ENCODE results near the gene CACNG6.
"Not testable (repeated sequence)": the region's sequence is repeated elsewhere in the genome, so short reads cannot be mapped to it uniquely, and the experiment has no call there.

CACNG6 gene

GRCh38 chr19:53999694-54000093 lies 8.3 kb downstream of the CACNG6 start:
- no peak for DNase-seq (ENCODE audit: extremely low read depth in 1 of 2, low read depth in 1 of 2)

GRCh38 chr19:54001496-54001895 lies 10.1 kb downstream of the CACNG6 start:
- DNase-seq (ENCODE audit: extremely low read depth in 1 of 2, low read depth in 1 of 2) = no peak

- no peak for DNase-seq (ENCODE audit: extremely low read depth in 1 of 2, low read depth in 1 of 2)
These were observed 11.3 kb downstream of the CACNG6 start for GRCh38 chr19:54002495-54003315.

- DNase-seq (ENCODE audit: extremely low read depth in 1 of 2, low read depth in 1 of 2) = no peak
These were observed 18.0 kb downstream of the CACNG6 start for GRCh38 chr19:54009440-54009839.

GRCh38 chr19:54010474-54010873 lies 19.0 kb downstream of the CACNG6 start:
- no peak for DNase-seq (ENCODE audit: extremely low read depth in 1 of 2, low read depth in 1 of 2)

GRCh38 chr19:54011507-54012211 lies 20.2 kb downstream of the CACNG6 start:
- DNase-seq (ENCODE audit: extremely low read depth in 1 of 2, low read depth in 1 of 2) = no peak

- DNase-seq (ENCODE audit: extremely low read depth in 1 of 2, low read depth in 1 of 2) = no peak
These were observed 22.4 kb downstream of the CACNG6 start for GRCh38 chr19:54013866-54014265.

- DNase-seq (ENCODE audit: extremely low read depth in 1 of 2, low read depth in 1 of 2) = no peak
These were observed 23.6 kb downstream of the CACNG6 start for GRCh38 chr19:54014920-54015560.

- DNase-seq (ENCODE audit: extremely low read depth in 1 of 2, low read depth in 1 of 2) = no peak
These were observed 25.8 kb downstream of the CACNG6 start for GRCh38 chr19:54017261-54017660.

GRCh38 chr19:54021363-54021762 lies 29.9 kb downstream of the CACNG6 start:
- no peak for DNase-seq (ENCODE audit: extremely low read depth in 1 of 2, low read depth in 1 of 2)

GRCh38 chr19:54021932-54022331 lies 30.5 kb downstream of the CACNG6 start:
- DNase-seq (ENCODE audit: extremely low read depth in 1 of 2, low read depth in 1 of 2) = no peak

GRCh38 chr19:54023191-54023590 lies 31.8 kb downstream of the CACNG6 start:
- DNase-seq (ENCODE audit: extremely low read depth in 1 of 2, low read depth in 1 of 2) = no peak

GRCh38 chr19:54024660-54025059 lies 33.2 kb downstream of the CACNG6 start:
- DNase-seq (ENCODE audit: extremely low read depth in 1 of 2, low read depth in 1 of 2) = no peak

GRCh38 chr19:54026656-54027055 lies 35.2 kb downstream of the CACNG6 start:
- no peak for DNase-seq (ENCODE audit: extremely low read depth in 1 of 2, low read depth in 1 of 2)

GRCh38 chr19:54029301-54029700 lies 37.9 kb downstream of the CACNG6 start:
- no peak for DNase-seq (ENCODE audit: extremely low read depth in 1 of 2, low read depth in 1 of 2)

- peak; percentile 6 to 16 for DNase-seq (ENCODE audit: extremely low read depth in 1 of 2, low read depth in 1 of 2)
These were observed 38.6 kb downstream of the CACNG6 start for GRCh38 chr19:54029930-54030490.

- no peak for DNase-seq (ENCODE audit: extremely low read depth in 1 of 2, low read depth in 1 of 2)
These were observed 39.6 kb downstream of the CACNG6 start for GRCh38 chr19:54030895-54031586.

GRCh38 chr19:54035215-54036178 lies 44.1 kb downstream of the CACNG6 start:
- DNase-seq (ENCODE audit: extremely low read depth in 1 of 2, low read depth in 1 of 2) = no peak

GRCh38 chr19:54036542-54036941 lies 45.1 kb downstream of the CACNG6 start:
- DNase-seq (ENCODE audit: extremely low read depth in 1 of 2, low read depth in 1 of 2) = not testable (repeated sequence)

- no peak for DNase-seq (ENCODE audit: extremely low read depth in 1 of 2, low read depth in 1 of 2)
These were observed 48.6 kb downstream of the CACNG6 start for GRCh38 chr19:54040003-54040402.

Data from stimulated activated CD8-positive, alpha-beta memory T cell treated with anti-CD3 and anti-CD28 coated beads, Interleukin-7, amount 100 ng/mL, for 48 hours (primary cell).